ENCODE measurements around the gene ADAM12. TPM values are rescaled to one million over a fixed set of nuclear protein-coding genes. Genes with fewer than 3 reads are reported as not detected.

ADAM12 gene
- total RNA-seq, 1 donor from 2014 or later: 82.4 TPM

- Mint-ChIP-seq H3K27me3 (ENCODE audit: low read depth) (no peaks in the 10 kb centered on the region), H3K9me3 (peaks cover 10% of the 10 kb centered on the region), H3K27ac (ENCODE audit: unreplicated experiment) (no peak overlapping the region), H3K4me3 (no peak overlapping the region), H3K4me1 (no peaks in the 10 kb centered on the region), H3K36me3 (ENCODE audit: low read depth) (peaks cover 35% of the 10 kb centered on the region)
- no peak for DNase-seq (ENCODE audit: low read depth, low spot score)
- TF ChIP-seq CTCF (conservative IDR thresholded peaks at IDR 0.05): no peak
Measured at GRCh38 chr10:126074291-126074690, 314.0 kb downstream of the ADAM12 start.

GRCh38 chr10:126073606-126074005 lies 314.7 kb downstream of the ADAM12 start:
- Mint-ChIP-seq H3K9me3 (peaks cover 10% of the 10 kb centered on the region), H3K4me1 (no peaks in the 10 kb centered on the region), H3K27me3 (ENCODE audit: low read depth) (no peaks in the 10 kb centered on the region), H3K27ac (ENCODE audit: unreplicated experiment) (no peak overlapping the region), H3K36me3 (ENCODE audit: low read depth) (peaks cover 32% of the 10 kb centered on the region), H3K4me3 (no peak overlapping the region)
- no peak for TF ChIP-seq CTCF (conservative IDR thresholded peaks at IDR 0.05)
- DNase-seq (ENCODE audit: low read depth, low spot score): no peak

- DNase-seq (ENCODE audit: low read depth, low spot score): no peak
- H3K36me3 Mint-ChIP-seq (ENCODE audit: low read depth): peaks cover 27% of the 10 kb centered on the region
- peaks cover 8% of the 10 kb centered on the region for H3K9me3 Mint-ChIP-seq
- no peaks in the 10 kb centered on the region for H3K27me3 Mint-ChIP-seq (ENCODE audit: low read depth)
- no peak overlapping the region for H3K4me3 Mint-ChIP-seq
- no peak for TF ChIP-seq CTCF (conservative IDR thresholded peaks at IDR 0.05)
- H3K27ac Mint-ChIP-seq (ENCODE audit: unreplicated experiment): no peak overlapping the region
- H3K4me1 Mint-ChIP-seq: no peaks in the 10 kb centered on the region
Measured at GRCh38 chr10:126072622-126073021, 315.7 kb downstream of the ADAM12 start.

DNA sequence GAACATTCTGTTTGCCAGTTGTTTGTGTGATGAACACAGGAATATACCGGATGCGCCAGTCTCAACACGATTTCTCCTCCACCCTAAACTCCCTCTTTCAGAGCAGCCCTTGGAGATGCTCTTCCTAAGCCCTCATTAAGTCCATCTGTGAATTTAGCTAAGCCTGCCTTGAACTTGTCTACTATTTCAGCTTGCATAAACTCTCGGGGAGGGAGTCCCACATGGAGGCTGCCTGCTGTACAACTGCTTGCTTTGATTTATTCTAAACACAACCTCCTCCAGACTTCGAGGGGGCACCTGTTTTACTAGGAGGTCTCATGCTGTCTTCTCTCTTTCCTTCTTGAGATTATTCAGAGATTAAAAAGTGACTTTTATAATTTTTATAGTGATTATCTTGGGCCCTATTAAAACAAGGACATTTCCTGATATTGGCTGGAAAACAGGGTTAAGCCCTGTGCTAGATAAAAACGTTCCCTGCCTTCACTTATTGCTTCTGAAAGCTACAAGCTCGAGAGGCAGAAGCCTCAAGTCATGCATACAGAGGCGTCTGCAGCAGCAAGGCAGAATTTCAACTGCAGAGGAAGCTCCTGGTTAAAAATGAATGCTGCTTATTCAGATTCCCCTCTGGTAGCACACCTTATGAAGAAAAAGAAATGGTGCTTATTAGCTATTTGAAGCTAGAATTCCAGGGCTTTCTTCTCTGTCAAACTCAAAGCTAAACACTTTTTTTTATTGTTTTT lies 317.6 kb downstream of the ADAM12 start:
- Mint-ChIP-seq H3K36me3 (ENCODE audit: low read depth) (peaks cover 16% of the 10 kb centered on the region), H3K27ac (ENCODE audit: unreplicated experiment) (no peak overlapping the region), H3K27me3 (ENCODE audit: low read depth) (no peaks in the 10 kb centered on the region), H3K4me3 (no peak overlapping the region), H3K9me3 (no peaks in the 10 kb centered on the region), H3K4me1 (peaks cover 4% of the 10 kb centered on the region)
- no peak for DNase-seq (ENCODE audit: low read depth, low spot score)
- TF ChIP-seq CTCF (conservative IDR thresholded peaks at IDR 0.05): no peak

DNA sequence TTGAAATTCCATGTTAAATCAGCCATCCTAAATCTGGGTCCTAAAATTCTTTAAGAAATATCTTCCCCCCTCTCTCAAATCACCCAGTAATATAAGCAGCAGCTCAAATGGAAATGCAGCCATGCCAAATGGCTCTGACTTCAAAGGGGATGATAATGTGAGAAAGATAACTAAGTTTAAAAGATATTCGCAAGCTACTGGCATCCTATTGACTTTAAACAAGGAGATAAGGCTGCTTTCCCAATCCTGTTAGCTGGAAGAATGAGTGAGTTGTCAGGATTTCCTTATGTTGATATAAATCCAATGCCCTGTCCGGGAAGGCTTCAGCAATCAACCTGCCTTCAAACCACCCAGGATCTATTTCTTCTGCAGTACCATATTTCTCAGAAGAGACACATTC lies 320.0 kb downstream of the ADAM12 start:
- H3K4me1 Mint-ChIP-seq: peaks cover 8% of the 10 kb centered on the region
- H3K36me3 Mint-ChIP-seq (ENCODE audit: low read depth): peaks cover 19% of the 10 kb centered on the region
- no peak for DNase-seq (ENCODE audit: low read depth, low spot score)
- no peaks in the 10 kb centered on the region for H3K9me3 Mint-ChIP-seq
- TF ChIP-seq CTCF (conservative IDR thresholded peaks at IDR 0.05): no peak
- no peak overlapping the region for H3K27ac Mint-ChIP-seq (ENCODE audit: unreplicated experiment)
- no peak overlapping the region for H3K4me3 Mint-ChIP-seq
- no peaks in the 10 kb centered on the region for H3K27me3 Mint-ChIP-seq (ENCODE audit: low read depth)

Data from neural crest cell (in vitro differentiated cells).